GM12878 (cell line): ENCODE results near the gene MAPRE3. TPM values are rescaled to one million over a fixed set of nuclear protein-coding genes. Genes with fewer than 3 reads are reported as not detected.

Source experiments
- ATAC-seq: fragments of 200-7000 bp; cut with Tn5 transposase; 3 replicates; pipeline ENCODE4 v1.9.1; 2020; ENCODE audit warnings: mild to moderate bottlenecking, moderate library complexity
- BruUV-seq: library from RNA; stranded (reverse); fragments of 400-500 nt; replicated peaks from 2 replicates; lab custom pipeline; 2021; lab: Mats Ljungman, UMichigan
- CTCF ChIA-PET: fragments of 300-600 bp; sonication (Branson Sonifier 250); formaldehyde crosslinking; extraction: SDS; loops from one replicate; lab custom pipeline; 2021; ENCODE audit warnings: inconsistent platforms; lab: Yijun Ruan, JAX
- POLR2A ChIA-PET: fragments of 350-600 bp; formaldehyde crosslinking; extraction: SDS; loops from one replicate; lab custom pipeline; 2021; ENCODE audit warnings: inconsistent platforms; lab: Charles Lee
- RAD21 ChIA-PET: fragments of 300-600 bp; sonication (Branson Sonifier 250); formaldehyde crosslinking; loops from one replicate; lab custom pipeline; 2023; ENCODE audit warnings: antibody characterized with exemption; ENCODE audit not compliant: unreplicated experiment; lab: Charles Lee
- SMC1A ChIA-PET: fragments of 300-600 bp; sonication (Branson Sonifier 250); formaldehyde crosslinking; loops from one replicate; lab custom pipeline; 2023; ENCODE audit not compliant: unreplicated experiment, uncharacterized antibody; lab: Charles Lee
- DNase-seq: peaks from one replicate; pipeline ENCODE4 v3.0.0-alpha.2; 2011; ENCODE audit warnings: low read depth, low spot score
- FAIRE-seq: peaks from 3 replicates; lab custom pipeline; 2011; peaks lifted over from hg19 to GRCh38; lab: Jason Lieb, UNC
- H2AFZ ChIP-seq: 2 replicates; pipeline ENCODE4 v1.6.0; 2011; ENCODE audit warnings: low read depth, low read length, control low read depth; ENCODE audit not compliant: control insufficient read depth
- H3K27ac ChIP-seq: 2 replicates; pipeline ENCODE4 v1.5.1; 2011; ENCODE audit warnings: control low read depth; ENCODE audit not compliant: control insufficient read depth, insufficient read depth
- H3K27me3 ChIP-seq, 2 experiments: replicated peaks in 1 of 2; 2 replicates each; pipeline versions ENCODE4 v1.6.0 to v1.6.1; 2011; ENCODE audit warnings: low read length in 1 of 2; ENCODE audit not compliant: control insufficient read depth in 2 of 2, insufficient read depth in 2 of 2
- H3K36me3 ChIP-seq, 2 experiments: 2 replicates each; pipeline ENCODE4 v1.5.1; 2011; ENCODE audit warnings: low read length in 1 of 2; ENCODE audit not compliant: control insufficient read depth in 2 of 2, insufficient read depth in 2 of 2
- H3K4me1 ChIP-seq: 2 replicates; pipeline ENCODE4 v1.6.1; 2011; ENCODE audit warnings: mild to moderate bottlenecking, low read length, moderate library complexity, mixed read lengths; ENCODE audit not compliant: control insufficient read depth, insufficient read depth
- H3K4me2 ChIP-seq: 2 replicates; pipeline ENCODE4 v1.6.0; 2011; ENCODE audit warnings: control low read depth; ENCODE audit not compliant: control insufficient read depth, insufficient read depth
- H3K4me3 ChIP-seq: fragments of 200-600 bp; sonication (generic); 2 replicates; pipeline ENCODE4 v1.5.1; 2016
- H3K79me2 ChIP-seq: 2 replicates; pipeline ENCODE4 v1.6.0; 2011; ENCODE audit warnings: low read length; ENCODE audit not compliant: control insufficient read depth, insufficient read depth
- H3K9ac ChIP-seq: 2 replicates; pipeline ENCODE4 v1.8.0; 2011; ENCODE audit warnings: low read length, control low read depth, mixed read lengths; ENCODE audit not compliant: control insufficient read depth, insufficient read depth
- H3K9me3 ChIP-seq: replicated peaks from 3 replicates; pipeline ENCODE4 v1.5.1; 2011; ENCODE audit warnings: mild to moderate bottlenecking, low read length; ENCODE audit not compliant: control insufficient read depth, insufficient read depth
- H4K20me1 ChIP-seq: 2 replicates; pipeline ENCODE4 v1.6.0; 2011; ENCODE audit not compliant: control insufficient read depth, insufficient read depth
- CEBPB ChIP-seq, 2 experiments: fragments of 150-350 bp in 1 of 2; IDR thresholded peaks; 2 replicates each; pipeline ENCODE4 v1.6.1; 2012 to 2014; ENCODE audit warnings: low read depth in 2 of 2, low read length in 2 of 2, borderline replicate concordance in 1 of 2, inconsistent platforms in 1 of 2
- CUX1 ChIP-seq: IDR thresholded peaks from 2 replicates; pipeline ENCODE4 v1.6.1; 2012; ENCODE audit warnings: improper control_type of control experiment, low read depth, low read length; ENCODE audit not compliant: insufficient replicate concordance
- HSF1 ChIP-seq: fragments of 150-350 bp; IDR thresholded peaks from 2 replicates; pipeline ENCODE4 v1.6.1; 2014; ENCODE audit warnings: mild to moderate bottlenecking, low read depth, low read length
- KDM1A ChIP-seq: fragments of 200-600 bp; sonication (generic); IDR thresholded peaks from 2 replicates; pipeline ENCODE4 v1.6.1; 2016; ENCODE audit warnings: borderline replicate concordance
- KLF5 ChIP-seq: fragments of 450-650 bp; IDR thresholded peaks from 2 replicates; pipeline ENCODE4 v1.6.1; 2014; ENCODE audit warnings: mild to moderate bottlenecking; ENCODE audit not compliant: partially characterized antibody
- MYC ChIP-seq: IDR thresholded peaks from 2 replicates; pipeline ENCODE4 v1.6.1; 2011; ENCODE audit warnings: mild to moderate bottlenecking, low read length, moderate library complexity, inconsistent platforms; ENCODE audit not compliant: insufficient read depth, insufficient replicate concordance, insufficient read length, severe bottlenecking
- STAT1 ChIP-seq: fragments of 450-650 bp; conservative IDR thresholded peaks from 2 replicates; pipeline ENCODE4 v1.6.1; 2014; ENCODE audit warnings: antibody characterized with exemption, mild to moderate bottlenecking
- WGBS: methylation state at CpG from one replicate; pipeline ENCODE4 v1.1.6; 2016; ENCODE audit warnings: low lambda C conversion rate; ENCODE audit not compliant: insufficient replicate concordance, insufficient coverage; ENCODE audit errors: missing lambda C conversion rate; 5-methylcytosine and 5-hydroxymethylcytosine counted together
- in situ Hi-C: fragments of 300-500 bp; cut with MboI; formaldehyde crosslinking; loops from 9 replicates; pipeline ENCODE4 v1.14.3; 2018; ENCODE audit warnings: mixed read lengths
- intact Hi-C: fragments of 100-400 bp; cut with micrococcal nuclease; formaldehyde crosslinking; loops from one replicate; pipeline ENCODE4 v1.14.2; 2022; ENCODE audit not compliant: unreplicated experiment
- polyA plus RNA-seq, 11 experiments: library from polyadenylated mRNA; depleted of rRNA in 4 of 11; unstranded in 6 of 11; stranded (reverse) in 5 of 11; fragments of >200 nt; fragmentation: Nextera tagmentation in 4 of 11; fragmentation: Illumina TruSeq in 1 of 11; extraction: Ambion mirVana in 4 of 11; extraction: Trizol in 1 of 11; gene quantifications; 1 replicate in 1 of 11; 2 replicates in 10 of 11; pipeline versions ENCODE4 v1.2.1 to v1.2.3, GENCODE V29; 2011 to 2016; ENCODE audit warnings: inconsistent platforms in 2 of 11, missing spikeins in 2 of 11, low read depth in 1 of 11
- total RNA-seq, 4 experiments: library from RNA; depleted of rRNA in 3 of 4; stranded (reverse); fragments of >200 nt in 3 of 4; fragmentation: Illumina TruSeq in 1 of 4; extraction: Trizol in 1 of 4; gene quantifications; 2 replicates each; pipeline versions ENCODE4 v1.2.1 to v1.2.3, GENCODE V29; 2013 to 2021
- TF ChIP-seq, protein P1 (sequence below): IDR thresholded peaks from 2 replicates; pipeline ENCODE4 v1.6.1; 2011; ENCODE audit warnings: borderline replicate concordance, low read depth, mild to moderate bottlenecking, moderate library complexity, mixed read lengths, low read length; ENCODE audit not compliant: insufficient read depth; ENCODE audit errors: extremely low read length

MAPRE3 gene
- total and polyA plus RNA-seq, 10 of the 15 experiments (the other 5 are each of a cell fraction or from before 2014, with no cell fraction given) = 0.03 to 1.3 (median 0.73) TPM; not detected in 1

DNA sequence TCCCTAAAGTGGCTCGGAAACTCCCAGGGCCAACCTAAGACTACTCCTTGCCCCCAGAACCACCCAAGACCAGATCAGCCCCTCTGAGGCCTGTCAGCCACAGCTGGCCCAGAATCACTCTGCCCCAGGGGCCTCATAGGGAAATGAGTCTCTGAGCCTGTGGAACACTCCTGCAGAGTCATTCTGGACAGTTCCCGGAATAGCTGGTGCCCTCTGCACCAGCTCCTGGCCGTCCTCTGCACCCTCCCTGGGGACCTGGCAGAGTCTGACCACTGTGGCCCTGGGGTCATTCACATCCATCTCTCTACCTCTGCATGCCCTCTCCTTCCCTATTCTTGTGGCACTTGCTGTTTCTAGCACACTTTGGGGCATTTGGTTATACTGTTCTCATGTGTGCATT lies 47.7 kb downstream of the MAPRE3 start:
- ChIA-PET SMC1A (interaction anchor here (1.2 to 4.3 kb wide), 3 partner anchors 57 to 173 kb away, joined by 3 to 61 read pairs (median 12); no protein-coding TSS in a partner anchor), POLR2A (no interaction called here)
- 21% methylated on average over 3 of the region's 3 CpGs for WGBS
- in situ Hi-C loops = no loop called here
- Histone ChIP-seq H3K27me3 (no peaks in the 10 kb centered on the region), H4K20me1 (no peaks in the 10 kb centered on the region), H3K4me2 (no peak overlapping the region)
- no peak for FAIRE-seq
- TF ChIP-seq MYC = no peak
- TF ChIP-seq, all 136 proteins: peak for 0
- Histone ChIP-seq H3K4me3 (no peak overlapping the region), H3K79me2 (no peaks in the 10 kb centered on the region), H3K9ac (no peak overlapping the region), H3K9me3 (no peaks in the 10 kb centered on the region), H3K27ac (no peak overlapping the region), H3K36me3 (no peaks in the 10 kb centered on the region; a peak in 1 of 4 replicates), H2AFZ (no peak overlapping the region), H3K4me1 (no peaks in the 10 kb centered on the region)
- no TSS peak for BruUV-seq
- DNase-seq (no peak), ATAC-seq (no peak)
- CTCF ChIA-PET = interaction anchor here (0.7 to 9.9 kb wide), 4 partner anchors 10 to 176 kb away, joined by 3 to 153 read pairs (median 6); partner anchors contain the start of gene MAPRE3
- RAD21 ChIA-PET = interaction anchor here (2.9 kb wide), 1 partner anchor 55 kb away, joined by 34 read pairs; no protein-coding TSS in a partner anchor
- intact Hi-C loops = loop anchor here (10.0 kb wide), 1 partner anchor 173 kb away; the partner anchor contains the start of gene DPYSL5

GRCh38 chr2:27019459-27019858 lies 49.0 kb downstream of the MAPRE3 start:
- H3K4me2 ChIP-seq = no peak overlapping the region
- 82% methylated on average over 7 of the region's 9 CpGs for WGBS
- POLR2A ChIA-PET = no interaction called here
- CTCF ChIA-PET = interaction anchor here (1.4 to 9.9 kb wide), 2 partner anchors 55 to 150 kb away, joined by 3 to 153 read pairs; partner anchors contain the start of gene MAPRE3
- RAD21 ChIA-PET = no interaction called here
- no peaks in the 10 kb centered on the region for H3K4me1 ChIP-seq
- H3K9ac ChIP-seq = no peak overlapping the region
- DNase-seq = no peak
- no peaks in the 10 kb centered on the region for H4K20me1 ChIP-seq
- no peaks in the 10 kb centered on the region for H3K9me3 ChIP-seq
- H3K79me2 ChIP-seq = no peaks in the 10 kb centered on the region
- FAIRE-seq = no peak
- intact Hi-C loops (loop anchor here (10.0 kb wide), 1 partner anchor 175 kb away; the partner anchor contains the start of gene DPYSL5), in situ Hi-C loops (no loop called here)
- ATAC-seq = no peak
- no peak overlapping the region for H2AFZ ChIP-seq
- no peak overlapping the region for H3K27ac ChIP-seq
- H3K4me3 ChIP-seq = no peak overlapping the region
- H3K36me3 ChIP-seq = peaks cover 0 to 3% of the 10 kb centered on the region in 2 experiments; a peak in 2 of 4 replicates
- no TSS peak for BruUV-seq
- H3K27me3 ChIP-seq = no peaks in the 10 kb centered on the region
- SMC1A ChIA-PET = no interaction called here
- TF ChIP-seq CEBPB (IDR thresholded peaks at IDR 0.05; ENCODE audit: borderline replicate concordance in 1 of 2, low read depth in 2 of 2, low read length in 2 of 2) = no peak
- no peak for TF ChIP-seq KLF5
- TF ChIP-seq CUX1 = no peak
- TF ChIP-seq STAT1 = no peak
- no peak for TF ChIP-seq KDM1A
- TF ChIP-seq, protein P1, sequence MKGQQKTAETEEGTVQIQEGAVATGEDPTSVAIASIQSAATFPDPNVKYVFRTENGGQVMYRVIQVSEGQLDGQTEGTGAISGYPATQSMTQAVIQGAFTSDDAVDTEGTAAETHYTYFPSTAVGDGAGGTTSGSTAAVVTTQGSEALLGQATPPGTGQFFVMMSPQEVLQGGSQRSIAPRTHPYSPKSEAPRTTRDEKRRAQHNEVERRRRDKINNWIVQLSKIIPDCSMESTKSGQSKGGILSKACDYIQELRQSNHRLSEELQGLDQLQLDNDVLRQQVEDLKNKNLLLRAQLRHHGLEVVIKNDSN = no peak
- no peak for TF ChIP-seq HSF1
